Smooth muscle cell of the brain vasculature (primary cell): ENCODE data around the gene PRMT2.
"Not testable (repeated sequence)": the region's sequence is repeated elsewhere in the genome, so short reads cannot be mapped to it uniquely, and the experiment has no call there.

Experiments used
- DNase-seq: peaks from one replicate; pipeline ENCODE4 v3.0.0-alpha.2; 2012; ENCODE audit warnings: low read depth, low spot score

PRMT2 gene

DNA sequence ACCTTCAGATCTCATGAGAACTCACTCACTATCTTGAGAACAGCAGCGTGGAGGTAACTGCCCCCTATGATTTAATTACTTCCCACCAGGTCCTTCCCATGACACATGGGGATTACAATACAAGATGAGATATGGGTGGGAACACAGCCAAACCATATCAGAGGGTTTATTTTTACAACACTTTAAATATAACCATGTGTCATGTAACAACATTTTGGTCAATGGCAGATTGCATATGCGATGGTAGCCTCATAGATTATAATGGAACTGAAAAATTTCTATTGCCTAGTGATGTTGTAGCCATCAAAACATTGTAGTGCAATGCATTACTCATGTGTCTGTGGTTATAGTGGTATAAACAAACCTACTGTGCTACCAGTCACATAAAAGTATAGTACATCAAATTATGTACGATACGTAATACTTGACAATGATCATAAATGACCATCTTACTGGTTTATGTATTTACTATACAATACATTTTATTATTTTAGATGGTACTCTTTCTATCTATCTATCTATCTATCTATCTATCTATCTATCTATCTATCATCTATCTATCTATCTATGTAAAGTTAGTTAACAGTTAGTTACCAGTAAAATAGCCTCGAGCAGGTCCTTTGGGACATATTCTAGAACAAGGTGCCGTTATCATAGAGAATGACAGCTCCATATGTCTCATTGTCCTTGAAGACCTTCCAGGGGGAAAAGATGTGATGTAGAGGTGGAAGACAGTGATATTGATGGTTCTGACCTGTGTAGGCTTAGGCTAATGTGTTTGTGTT lies 18.0 kb upstream of the PRMT2 start:
- DNase-seq, result no peak

DNA sequence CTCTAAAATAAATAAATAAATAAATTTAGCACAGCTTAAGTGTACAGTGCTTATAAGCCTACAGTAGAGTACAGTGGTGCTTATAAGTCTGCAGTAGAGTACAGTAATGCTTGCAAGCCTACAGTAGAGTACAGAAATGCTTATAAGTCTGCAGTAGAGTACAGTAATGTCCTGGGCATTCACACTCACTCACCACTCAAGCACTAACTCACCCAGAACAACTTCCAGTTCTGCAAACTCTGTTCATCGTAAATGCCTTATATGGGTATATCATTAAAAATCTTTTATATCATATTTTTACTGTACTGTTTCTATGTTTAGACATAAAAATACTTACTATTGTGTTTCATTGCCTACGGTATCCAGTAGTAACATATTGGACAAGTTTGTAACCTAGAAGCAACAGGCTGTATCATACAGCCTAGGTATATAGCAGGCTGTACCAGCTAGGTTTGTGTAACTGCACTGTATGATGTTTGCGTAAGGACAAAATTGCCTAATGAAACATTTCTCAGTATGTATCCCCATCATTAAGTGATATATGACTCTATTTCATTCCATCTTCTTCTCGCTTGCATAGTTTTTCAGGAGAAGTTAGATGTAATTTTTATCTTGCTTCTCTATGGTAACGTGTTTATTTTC lies 16.6 kb upstream of the PRMT2 start:
- no peak for DNase-seq

DNA sequence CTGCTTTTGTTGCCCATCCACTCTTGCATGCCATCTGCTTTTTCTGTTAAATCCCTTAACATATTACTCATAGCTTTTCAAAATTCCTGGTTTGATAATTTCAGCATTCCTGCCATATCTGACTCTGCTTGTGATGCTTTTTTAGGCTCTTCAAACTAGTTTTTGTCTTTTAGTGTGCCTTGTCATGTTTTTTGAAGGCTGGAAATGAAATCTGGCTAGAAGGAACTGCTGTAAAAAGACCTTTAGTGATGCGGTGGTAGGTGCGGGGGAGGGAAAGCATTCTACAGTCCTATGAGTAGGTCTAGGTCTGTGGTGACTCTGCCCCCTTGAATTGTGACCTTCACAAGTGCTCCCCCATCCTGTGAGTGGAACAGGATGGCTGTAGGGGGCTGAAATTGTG lies 15.6 kb upstream of the PRMT2 start:
- no peak for DNase-seq

DNA sequence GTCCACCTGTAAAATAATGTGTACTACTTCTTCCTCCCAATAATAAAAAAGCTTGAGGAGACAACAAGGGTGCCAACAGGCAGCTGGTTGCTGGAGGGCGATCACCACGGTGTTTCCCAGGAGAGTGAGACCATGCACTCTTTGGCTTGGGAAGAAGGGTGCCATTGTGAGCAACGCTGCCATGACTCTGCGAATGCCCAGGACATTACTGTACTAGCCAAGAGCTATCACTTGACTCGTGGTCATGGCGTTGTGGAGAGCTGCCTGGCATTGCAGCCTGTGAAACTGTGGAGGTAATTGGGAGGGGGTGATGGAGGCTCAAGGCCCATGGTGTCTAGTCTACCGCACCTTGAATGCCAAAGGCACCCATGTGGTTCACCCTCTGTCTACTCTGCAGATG lies 14.6 kb upstream of the PRMT2 start:
- no peak for DNase-seq

DNA sequence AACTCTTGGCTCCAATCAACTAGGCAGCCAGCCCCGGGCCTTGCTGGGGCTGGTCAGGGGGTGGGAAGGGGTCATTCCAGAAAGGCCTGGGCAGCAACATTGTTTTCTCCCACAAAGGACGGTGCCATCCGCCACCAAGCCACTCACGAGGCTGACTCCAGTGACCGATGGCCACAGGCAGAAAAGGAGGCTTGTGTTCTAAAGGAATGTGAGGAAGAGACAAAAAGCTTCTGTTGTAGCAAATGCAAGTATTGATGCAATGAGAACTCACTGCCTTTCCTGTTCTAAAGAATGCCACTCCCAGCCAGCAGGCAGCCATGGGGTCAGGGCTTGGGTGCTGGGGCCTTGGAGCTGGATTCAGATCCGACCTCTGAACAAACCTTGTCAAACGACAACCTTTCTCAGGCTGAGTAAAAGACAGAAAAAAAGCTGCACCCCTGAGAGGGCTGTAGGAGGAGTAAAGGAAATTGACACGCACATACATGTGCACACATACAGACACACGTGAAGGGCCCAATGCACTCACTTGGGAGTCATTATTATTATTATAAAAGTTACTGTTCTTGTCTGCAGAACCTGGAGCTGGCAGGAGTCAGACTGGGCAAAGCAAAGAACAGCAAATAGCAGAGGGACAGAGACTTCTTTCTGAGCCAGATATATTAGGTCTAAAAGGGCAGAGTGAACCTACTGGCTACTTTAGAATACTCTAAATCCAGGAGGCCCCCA lies 13.9 kb upstream of the PRMT2 start:
- DNase-seq, result no peak

DNA sequence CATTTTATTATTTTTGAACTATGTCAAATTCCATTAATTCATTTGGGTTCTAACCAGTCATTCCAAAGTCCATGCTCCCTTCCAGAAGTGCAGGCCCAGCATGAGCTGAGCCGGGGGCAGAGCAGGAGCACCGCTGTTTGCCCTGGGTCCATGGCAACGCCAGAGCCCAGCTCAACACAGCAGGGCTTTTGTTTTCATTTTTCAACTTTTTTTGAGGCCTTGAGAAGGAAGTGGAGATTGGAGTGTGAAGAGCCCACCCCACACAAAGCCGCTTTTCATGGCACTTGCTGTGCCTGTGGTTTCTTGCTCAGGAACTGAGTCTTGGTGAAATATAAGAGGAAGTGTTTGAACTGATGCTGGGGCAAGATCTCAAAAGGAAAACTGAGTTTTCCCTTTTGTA lies 13.2 kb upstream of the PRMT2 start:
- peak; percentile 93 for DNase-seq

DNA sequence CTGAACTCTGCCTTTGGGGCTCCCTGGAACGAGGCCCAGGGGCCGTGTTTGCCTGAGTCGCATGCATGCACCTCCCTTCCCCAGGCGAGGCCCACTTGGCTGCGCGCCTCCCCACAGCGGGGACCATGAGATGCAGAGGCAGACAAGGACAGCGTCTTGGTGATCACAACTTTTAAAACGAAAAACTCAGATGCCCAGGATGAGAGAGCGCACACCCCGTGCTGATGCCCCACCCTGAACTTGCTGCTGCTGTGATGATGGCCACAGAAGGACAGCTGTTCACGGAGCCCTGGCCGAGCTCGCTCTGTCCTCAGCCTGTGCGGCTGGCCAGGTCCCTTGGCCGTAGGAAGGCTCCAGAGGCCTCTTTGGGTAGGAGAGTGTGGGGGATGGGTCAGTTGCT lies 11.4 kb upstream of the PRMT2 start:
- DNase-seq, result no peak

DNA sequence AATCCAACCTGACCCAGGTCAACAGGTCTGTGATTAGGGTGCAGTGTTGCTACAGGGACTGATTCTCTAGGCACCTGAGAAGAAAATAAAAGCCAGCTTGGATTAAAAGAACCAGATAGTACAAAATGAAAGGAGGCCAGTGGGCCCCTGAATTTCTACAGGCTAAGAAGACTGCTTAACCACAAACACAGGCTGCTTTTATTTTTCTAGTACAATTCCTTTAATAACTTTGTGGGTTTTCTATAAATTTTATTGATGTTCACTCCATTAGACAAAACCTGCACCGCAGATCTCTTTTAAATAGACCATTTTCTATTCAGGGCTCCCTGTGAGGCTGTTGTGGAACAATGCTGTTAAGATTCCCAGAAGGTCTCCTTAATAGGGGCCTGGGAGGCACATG lies 9.7 kb upstream of the PRMT2 start:
- DNase-seq, result no peak

DNA sequence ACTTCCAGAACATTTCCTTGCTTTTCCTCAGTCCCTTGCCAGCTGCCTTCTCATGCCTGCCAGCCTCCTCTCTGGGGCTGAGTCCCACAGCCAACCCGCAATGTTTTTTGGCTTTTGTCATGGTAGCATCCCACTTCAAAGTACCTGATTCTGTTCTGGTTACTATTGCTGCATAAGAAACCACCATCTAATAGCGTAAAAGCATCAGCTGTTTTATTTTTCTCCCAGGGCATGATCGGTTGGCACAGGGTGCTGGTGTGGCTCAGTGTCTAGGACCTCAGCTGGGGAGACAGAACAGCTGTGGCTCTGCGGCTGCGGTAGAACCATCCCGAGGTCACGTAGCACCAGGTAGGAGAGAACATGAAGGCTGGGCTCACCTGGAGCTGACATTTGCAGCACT lies 8.9 kb upstream of the PRMT2 start:
- DNase-seq, result no peak

DNA sequence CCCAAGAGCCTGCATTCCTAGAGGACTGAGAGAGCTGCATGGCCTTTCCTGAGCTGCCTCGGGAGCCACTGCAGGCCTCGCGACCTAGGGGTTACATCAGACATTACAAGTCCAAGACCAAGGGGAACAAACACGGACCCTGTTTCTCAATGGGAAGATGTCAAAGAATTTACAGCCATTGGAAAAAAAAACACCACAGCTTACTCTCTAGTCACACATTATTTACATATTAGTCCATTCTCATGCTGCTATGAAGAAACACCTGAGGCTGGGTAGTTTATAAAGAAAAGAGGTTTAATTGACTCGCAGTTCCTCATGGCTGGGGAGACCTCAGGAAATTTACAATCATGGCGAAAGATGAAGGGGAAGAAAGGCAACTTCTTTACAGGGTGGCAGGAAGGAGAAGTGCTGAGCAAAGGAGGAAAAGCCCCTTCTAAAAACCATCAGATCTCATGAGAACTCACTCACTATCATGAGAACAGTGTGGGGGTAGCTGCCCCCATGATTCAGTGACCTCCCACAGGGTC lies 8.4 kb upstream of the PRMT2 start:
- DNase-seq, result no peak

DNA sequence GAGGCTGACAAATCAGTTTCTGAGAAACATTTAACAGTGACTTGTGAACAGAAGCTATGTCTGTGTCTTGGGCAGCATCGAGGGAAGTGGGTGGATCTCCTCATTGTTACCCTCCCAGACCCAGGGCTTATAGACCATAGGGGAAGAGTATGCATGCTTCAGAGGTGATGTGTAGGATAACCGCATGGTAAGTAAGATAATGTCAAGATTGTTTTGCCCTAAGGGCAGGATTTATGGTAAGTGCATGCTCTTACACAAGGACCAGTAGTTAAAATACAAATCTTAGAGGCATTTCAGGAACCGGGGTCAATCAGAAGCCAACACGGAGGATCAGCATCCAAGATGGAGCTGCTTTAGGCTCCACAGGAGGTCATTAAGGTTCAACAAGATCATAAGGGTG lies 7.7 kb upstream of the PRMT2 start:
- no peak for DNase-seq

DNA sequence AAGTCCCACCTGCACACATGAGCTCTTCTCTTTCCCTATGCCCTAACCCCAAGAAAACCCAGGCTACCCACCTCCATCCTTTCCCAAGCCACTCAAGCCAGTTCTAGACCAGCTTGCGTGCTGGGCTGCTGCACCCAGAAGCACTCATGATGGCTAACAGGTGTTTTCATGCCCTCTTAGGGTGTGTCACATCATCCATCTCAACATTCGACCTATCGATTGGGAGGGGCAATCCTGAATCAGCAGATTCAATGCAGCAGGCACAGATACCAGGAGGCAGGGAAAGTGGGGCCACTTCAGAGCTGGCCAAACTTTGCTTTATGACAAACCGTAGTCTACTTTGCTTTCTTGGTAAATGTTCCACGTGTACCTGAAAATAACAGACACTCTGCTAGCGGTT lies 6.6 kb upstream of the PRMT2 start:
- no peak for DNase-seq

DNA sequence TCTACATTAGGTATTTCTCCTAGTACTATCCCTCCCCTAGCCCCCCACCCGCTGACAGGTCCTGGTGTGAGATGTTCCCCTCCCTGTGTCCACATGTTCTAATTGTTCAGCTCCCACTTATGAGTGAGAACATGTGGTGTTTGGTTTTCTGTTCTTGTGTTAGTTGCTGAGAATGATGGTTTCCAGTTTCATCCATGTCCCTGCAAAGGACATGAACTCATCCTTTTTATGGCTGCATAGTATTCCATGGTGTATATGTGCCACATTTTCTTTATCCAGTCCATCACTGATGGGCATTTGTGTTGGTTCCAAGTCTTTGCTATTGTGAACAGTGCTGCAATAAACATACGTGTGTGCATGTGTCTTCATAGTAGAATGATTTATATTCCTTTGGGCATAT lies 4.6 kb upstream of the PRMT2 start:
- not testable (repeated sequence) for DNase-seq

DNA sequence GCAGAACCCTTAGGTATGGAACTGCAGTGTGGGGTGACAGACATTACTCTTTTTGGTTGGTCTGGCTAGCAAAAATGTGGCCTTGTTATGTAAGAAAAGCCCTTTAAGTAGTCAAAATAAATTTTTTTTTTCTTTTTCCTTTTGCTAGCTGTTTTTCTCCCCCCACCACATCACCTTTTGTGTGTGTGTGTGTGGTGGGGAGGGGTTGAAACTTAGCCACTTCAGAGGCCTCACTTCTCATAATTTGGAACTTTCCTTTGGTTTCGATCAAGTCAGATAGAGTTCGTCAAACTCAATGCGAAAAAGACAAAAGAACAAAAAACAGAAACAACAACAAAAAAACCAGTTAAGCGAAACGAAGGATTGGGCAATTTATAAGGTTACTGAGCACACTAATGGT lies 1.9 kb upstream of the PRMT2 start:
- no peak for DNase-seq

DNA sequence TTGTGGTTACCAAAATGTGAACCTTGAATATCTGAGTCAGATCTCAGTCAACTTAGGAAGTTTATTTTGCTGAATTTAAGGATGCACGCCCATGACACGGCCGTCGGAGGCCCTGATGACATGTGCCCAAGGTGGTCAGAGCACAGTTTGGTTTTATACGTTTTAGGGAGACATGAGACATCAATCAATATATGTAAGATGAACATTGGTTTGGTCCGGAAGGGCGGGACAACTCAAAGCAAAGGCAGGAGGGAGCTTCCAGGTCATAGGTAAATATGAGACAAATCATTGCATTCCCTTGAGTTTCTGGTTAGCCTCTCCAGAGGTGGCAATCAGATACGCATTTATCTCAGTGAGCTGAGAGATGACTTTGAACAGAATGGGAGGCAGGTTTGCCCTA lies 1.0 kb upstream of the PRMT2 start:
- no peak for DNase-seq

DNA sequence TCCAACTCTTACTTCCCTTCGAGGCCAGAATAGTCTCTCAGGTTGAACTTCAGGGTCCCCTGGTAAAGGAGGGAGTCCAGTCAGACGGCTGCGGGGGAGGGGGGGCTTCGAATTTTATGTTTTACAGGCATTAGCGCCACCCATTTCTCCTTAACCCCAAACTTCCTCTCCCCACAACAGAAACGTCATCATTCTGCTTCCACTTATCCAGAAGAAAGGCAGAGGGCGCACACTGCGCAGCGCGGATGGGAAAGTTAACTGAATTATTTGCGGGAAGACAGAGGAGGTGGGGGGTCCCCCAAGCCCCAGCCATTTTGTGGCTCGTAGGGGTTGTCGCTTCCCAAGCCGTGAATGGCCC lies 529 bp upstream of the PRMT2 start:
- DNase-seq, result peak; percentile 77

DNA sequence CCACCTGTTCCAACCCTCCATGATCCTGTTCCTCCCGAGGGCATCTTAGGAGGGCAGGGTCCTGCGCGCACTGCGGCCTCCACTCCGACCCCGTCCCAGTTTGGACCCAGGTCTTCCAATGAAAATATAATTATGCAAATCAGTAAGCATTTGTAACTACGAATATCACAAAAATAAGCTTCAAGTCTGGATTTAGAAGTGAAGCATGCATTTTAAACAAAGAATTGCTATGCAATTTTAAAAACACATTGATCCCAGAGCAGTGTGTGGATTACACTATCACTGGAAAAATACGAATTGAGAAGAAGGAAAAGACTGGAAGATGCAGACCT lies 673 bp downstream of the PRMT2 start:
- DNase-seq, result no peak

DNA sequence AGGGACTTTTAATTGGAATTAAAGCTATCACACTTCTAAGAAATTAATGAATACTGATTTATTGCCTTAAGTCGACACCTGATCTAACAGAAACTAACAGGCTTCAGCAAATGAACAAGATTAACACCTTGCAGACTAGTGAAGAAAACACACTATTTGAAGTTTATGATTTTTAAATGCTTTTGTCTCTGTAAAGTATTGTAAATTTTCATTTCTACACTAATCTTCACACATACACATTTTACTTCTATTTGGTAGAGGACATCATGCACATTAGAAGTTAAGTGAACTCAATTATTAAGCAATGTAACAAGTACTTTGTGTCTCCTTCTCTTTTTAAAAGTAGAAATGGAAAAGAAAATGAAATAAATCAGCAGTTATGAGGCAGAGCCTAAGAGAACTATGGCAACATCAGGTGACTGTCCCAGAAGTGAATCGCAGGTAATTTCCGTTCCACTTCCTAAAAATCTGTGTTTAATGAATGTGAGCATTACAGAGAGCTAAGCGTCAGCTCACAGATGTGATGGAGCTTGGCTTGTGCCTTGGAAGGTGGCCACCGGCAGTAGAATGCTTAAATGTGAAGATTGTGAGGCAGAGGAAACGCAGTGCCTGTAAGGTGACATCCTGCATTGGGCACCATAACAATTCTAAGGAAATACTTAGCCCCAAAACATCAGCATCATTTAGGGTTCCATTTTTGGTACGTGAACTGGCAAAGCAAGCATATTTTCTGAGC lies 1.2 kb downstream of the PRMT2 start:
- DNase-seq, result no peak

DNA sequence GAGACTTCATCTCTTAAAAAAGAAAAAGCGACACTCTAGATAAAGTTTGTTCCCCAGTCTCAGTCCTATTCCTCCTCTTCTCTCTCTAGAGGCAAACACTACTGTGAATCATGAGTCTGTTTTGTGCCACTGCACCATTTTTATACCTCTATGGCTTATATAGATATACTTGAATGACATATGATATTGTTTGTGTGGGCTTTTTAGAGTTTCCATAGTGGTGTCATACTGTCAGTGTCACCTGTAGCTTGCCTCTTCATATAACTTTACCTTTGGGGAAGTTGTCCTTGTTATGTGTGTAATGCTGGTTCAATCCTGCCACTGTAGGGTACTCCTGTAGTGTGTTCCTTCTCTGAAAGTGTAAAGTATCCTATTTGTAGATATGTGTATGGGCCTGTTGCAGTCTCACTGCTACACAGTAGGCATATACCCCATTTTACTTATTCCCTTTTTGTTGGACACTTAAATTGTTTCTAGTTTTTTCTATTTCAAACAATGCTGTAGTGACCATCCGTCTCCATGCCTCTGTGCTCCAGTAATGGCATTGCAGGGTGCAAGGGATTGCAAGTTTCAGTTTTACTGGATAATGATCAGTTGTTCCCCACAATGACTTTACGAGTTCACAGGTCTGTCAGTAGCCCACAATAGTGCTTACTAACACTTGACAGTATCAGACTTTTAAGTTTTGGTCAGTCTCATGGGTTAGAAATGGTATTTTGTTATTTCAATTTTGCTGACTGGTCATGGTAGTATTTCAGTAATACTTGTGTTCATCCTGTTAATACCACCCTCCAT lies 2.7 kb downstream of the PRMT2 start:
- no peak for DNase-seq

DNA sequence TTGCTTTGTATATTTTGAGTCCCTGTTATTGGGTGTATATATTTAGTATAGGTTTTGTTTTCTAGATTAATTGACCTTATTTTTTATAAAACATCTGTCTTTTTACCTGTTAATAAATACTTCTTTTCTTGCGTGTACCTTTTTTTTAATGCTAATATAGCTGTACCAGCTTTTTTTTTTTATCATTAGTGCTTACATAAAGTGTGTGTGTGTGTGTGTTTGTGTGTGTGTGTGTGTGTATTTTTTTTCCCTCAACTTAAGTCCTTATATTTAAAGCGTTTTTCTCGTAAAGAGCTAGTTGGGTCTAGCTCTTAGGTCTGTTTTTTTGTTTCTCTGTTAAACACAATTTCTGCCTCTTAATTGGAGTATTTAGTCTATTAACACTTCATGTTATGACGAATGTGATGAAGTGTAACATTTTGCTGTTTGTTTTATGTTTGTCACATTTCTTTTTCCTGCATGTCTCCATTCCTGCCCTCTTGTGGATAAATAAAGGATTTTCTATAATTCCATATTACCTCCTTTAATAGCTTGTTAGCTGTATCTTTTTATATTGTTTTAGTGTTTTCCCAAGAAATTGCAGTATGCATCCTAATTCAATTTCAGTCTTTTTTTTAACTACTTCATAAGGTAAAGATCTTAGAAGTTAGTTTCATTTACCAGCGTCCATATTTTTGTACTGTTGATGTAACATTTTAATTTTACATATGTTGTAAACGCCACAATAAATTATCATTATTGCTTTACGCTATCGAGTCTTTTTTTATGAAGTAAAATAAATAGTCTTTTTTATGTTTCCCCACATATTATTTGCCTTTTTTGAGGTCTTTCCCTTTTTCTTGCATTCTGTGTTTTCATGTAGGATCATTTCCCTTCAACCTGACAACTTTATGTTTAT lies 4.3 kb downstream of the PRMT2 start:
- DNase-seq, result no peak
